AG09309 (cell line): ENCODE data around the gene TMEM38B.
"Not testable (repeated sequence)": the region's sequence is repeated elsewhere in the genome, so short reads cannot be mapped to it uniquely, and the experiment has no call there.

Source experiments
- DNase-seq: peaks from one replicate; pipeline ENCODE4 v3.0.0-alpha.2; 2010; ENCODE audit warnings: low read depth
- H3K4me3 ChIP-seq: 2 replicates; pipeline ENCODE4 v1.5.1; 2011; ENCODE audit warnings: mild to moderate bottlenecking, low read depth, low read length, moderate library complexity; ENCODE audit not compliant: control insufficient read depth
- CTCF ChIP-seq: IDR thresholded peaks from 2 replicates; pipeline ENCODE4 v1.5.1; 2011; ENCODE audit warnings: mild to moderate bottlenecking, low read depth, low read length, inconsistent platforms; ENCODE audit not compliant: insufficient read depth, control insufficient read depth; ENCODE audit errors: missing control alignments

Gene TMEM38B

GRCh38 chr9:105735366-105735765 is 41.0 kb downstream of the TMEM38B start:
- DNase-seq, result no peak

GRCh38 chr9:105737205-105737604 is 42.9 kb downstream of the TMEM38B start:
- DNase-seq, result no peak
- no peak overlapping the region for H3K4me3 ChIP-seq
- no peak for TF ChIP-seq CTCF

More at GRCh38 chr9:105735366-105735765, 41.0 kb downstream of the TMEM38B start:
- TF ChIP-seq CTCF, result no peak
- no peak overlapping the region for H3K4me3 ChIP-seq

GRCh38 chr9:105742088-105742487 is 47.7 kb downstream of the TMEM38B start:
- no peak overlapping the region for H3K4me3 ChIP-seq
- DNase-seq, result no peak
- TF ChIP-seq CTCF, result no peak

- not testable (repeated sequence) for H3K4me3 ChIP-seq, DNase-seq
Observed at GRCh38 chr9:105747325-105747724, 53.0 kb downstream of the TMEM38B start.

GRCh38 chr9:105751761-105752160 is 57.4 kb downstream of the TMEM38B start:
- no peak for TF ChIP-seq CTCF
- no peak for DNase-seq

GRCh38 chr9:105757496-105758251 is 63.3 kb downstream of the TMEM38B start:
- no peak for TF ChIP-seq CTCF
- no peak for DNase-seq
- no peak overlapping the region for H3K4me3 ChIP-seq

More at GRCh38 chr9:105751761-105752160, 57.4 kb downstream of the TMEM38B start:
- no peak overlapping the region for H3K4me3 ChIP-seq

- no peak for DNase-seq
- TF ChIP-seq CTCF, result no peak
- H3K4me3 ChIP-seq, result no peak overlapping the region
Observed at GRCh38 chr9:105760053-105760452, 65.7 kb downstream of the TMEM38B start.

GRCh38 chr9:105782561-105783494 is 88.5 kb downstream of the TMEM38B start:
- H3K4me3 ChIP-seq, result not testable (repeated sequence)

GRCh38 chr9:105783495-105783872 is 89.1 kb downstream of the TMEM38B start:
- H3K4me3 ChIP-seq, DNase-seq: not testable (repeated sequence)

More at GRCh38 chr9:105782561-105783494, 88.5 kb downstream of the TMEM38B start:
- not testable (repeated sequence) for DNase-seq

GRCh38 chr9:105786796-105787195 is 92.5 kb downstream of the TMEM38B start:
- not testable (repeated sequence) for DNase-seq, H3K4me3 ChIP-seq
